GM12878 (cell line): ENCODE results near the gene HHAT. TPM values are rescaled to one million over a fixed set of nuclear protein-coding genes. Genes with fewer than 3 reads are reported as not detected.

Source experiments
- EP300 ChIP-seq, 2 experiments: fragments of 150-350 bp in 1 of 2; IDR thresholded peaks; 2 replicates each; pipeline ENCODE4 v1.6.1; 2011 to 2012; ENCODE audit warnings: low read depth in 2 of 2, low read length in 2 of 2, borderline replicate concordance in 1 of 2, improper control_type of control experiment in 1 of 2, inconsistent platforms in 1 of 2; ENCODE audit not compliant: control insufficient read depth in 1 of 2
- ESRRA ChIP-seq: IDR thresholded peaks from 2 replicates; pipeline ENCODE4 v1.6.1; 2012; ENCODE audit warnings: mild to moderate bottlenecking, low read length, improper control_type of control experiment
- MYC ChIP-seq: IDR thresholded peaks from 2 replicates; pipeline ENCODE4 v1.6.1; 2011; ENCODE audit warnings: mild to moderate bottlenecking, low read length, moderate library complexity, inconsistent platforms; ENCODE audit not compliant: insufficient read depth, insufficient replicate concordance, insufficient read length, severe bottlenecking
- NBN ChIP-seq: fragments of 450-650 bp; IDR thresholded peaks from 2 replicates; pipeline ENCODE4 v1.6.1; 2016
- NFXL1 ChIP-seq: fragments of 450-650 bp; IDR thresholded peaks from 2 replicates; pipeline ENCODE4 v1.6.1; 2017; ENCODE audit warnings: antibody characterized with exemption, mild to moderate bottlenecking, borderline replicate concordance
- POLR2AphosphoS5 ChIP-seq: IDR thresholded peaks from 2 replicates; pipeline ENCODE4 v1.6.1; 2011; ENCODE audit warnings: mild to moderate bottlenecking, low read length, inconsistent platforms
- SRF ChIP-seq, 2 experiments: IDR thresholded peaks; 2 replicates each; pipeline ENCODE4 v1.6.1; 2011; ENCODE audit warnings: low read depth in 2 of 2, low read length in 2 of 2, mild to moderate bottlenecking in 1 of 2, moderate library complexity in 1 of 2
- TBL1XR1 ChIP-seq: IDR thresholded peaks from 2 replicates; pipeline ENCODE4 v1.6.1; 2012; ENCODE audit warnings: low read depth, low read length, improper control_type of control experiment
- polyA plus RNA-seq, 11 experiments: library from polyadenylated mRNA; depleted of rRNA in 4 of 11; unstranded in 6 of 11; stranded (reverse) in 5 of 11; fragments of >200 nt; fragmentation: Nextera tagmentation in 4 of 11; fragmentation: Illumina TruSeq in 1 of 11; extraction: Ambion mirVana in 4 of 11; extraction: Trizol in 1 of 11; gene quantifications; 1 replicate in 1 of 11; 2 replicates in 10 of 11; pipeline versions ENCODE4 v1.2.1 to v1.2.3, GENCODE V29; 2011 to 2016; ENCODE audit warnings: inconsistent platforms in 2 of 11, missing spikeins in 2 of 11, low read depth in 1 of 11
- total RNA-seq, 4 experiments: library from RNA; depleted of rRNA in 3 of 4; stranded (reverse); fragments of >200 nt in 3 of 4; fragmentation: Illumina TruSeq in 1 of 4; extraction: Trizol in 1 of 4; gene quantifications; 2 replicates each; pipeline versions ENCODE4 v1.2.1 to v1.2.3, GENCODE V29; 2013 to 2021
- TF ChIP-seq, protein P1 (sequence below): fragments of 450-650 bp; IDR thresholded peaks from 2 replicates; pipeline ENCODE4 v1.6.1; 2017; ENCODE audit warnings: mild to moderate bottlenecking, moderate library complexity
- TF ChIP-seq, protein P2 (sequence below): IDR thresholded peaks from 2 replicates; pipeline ENCODE4 v1.6.1; 2012; ENCODE audit warnings: low read depth, low read length, improper control_type of control experiment
- TF ChIP-seq, protein P3 (sequence below): fragments of 450-650 bp; IDR thresholded peaks from 2 replicates; pipeline ENCODE4 v1.6.1; 2017; ENCODE audit warnings: low read depth, mild to moderate bottlenecking, moderate library complexity
- TF ChIP-seq, protein P4 (sequence below): IDR thresholded peaks from 2 replicates; pipeline ENCODE4 v1.6.1; 2012; ENCODE audit warnings: improper control_type of control experiment, low read depth, low read length; ENCODE audit not compliant: insufficient replicate concordance

Gene HHAT
- total and polyA plus RNA-seq, 10 of the 15 experiments (the other 5 are each of a cell fraction or from before 2014, with no cell fraction given) = 1.2 to 37.6 (median 2.6) TPM

DNA sequence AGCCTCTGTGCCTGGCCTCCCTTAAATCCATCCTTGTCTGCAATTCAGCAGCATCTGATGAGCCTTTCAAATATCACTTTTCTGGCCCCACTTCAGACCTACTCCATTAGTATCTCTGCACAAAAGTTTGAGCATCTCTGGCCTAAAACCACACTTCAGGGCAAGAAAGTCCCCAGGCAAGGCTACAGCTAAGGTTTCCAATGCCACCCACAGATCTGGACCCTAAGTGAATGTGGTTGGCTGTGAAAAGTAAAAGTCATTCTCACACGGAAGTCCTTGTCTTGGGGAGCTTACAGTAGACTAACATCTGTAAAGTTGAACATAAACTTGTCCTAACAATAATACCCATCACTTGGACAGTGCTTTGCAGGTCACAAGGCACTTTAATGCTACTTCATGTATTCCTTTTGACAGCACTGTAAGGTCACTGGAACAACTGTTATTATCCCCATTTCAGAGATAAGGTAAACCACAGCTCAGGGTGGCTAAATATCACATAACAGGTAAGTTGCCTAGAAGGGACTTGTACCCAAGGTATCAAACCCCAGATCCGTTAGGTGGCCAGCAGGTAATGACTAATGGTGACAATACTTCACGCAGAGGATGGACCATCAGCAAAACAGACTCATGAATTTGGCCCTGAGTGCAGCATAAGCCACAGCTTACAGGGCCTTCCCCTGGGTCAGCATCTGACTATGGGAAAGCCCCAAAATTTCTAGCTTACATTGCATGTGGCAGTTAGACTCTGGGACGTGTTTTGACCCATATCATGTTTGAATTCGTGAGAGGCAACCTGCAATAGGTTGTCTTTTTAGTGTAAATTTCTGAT is 356.0 kb downstream of the HHAT start (continued):
- TF ChIP-seq, protein P1, sequence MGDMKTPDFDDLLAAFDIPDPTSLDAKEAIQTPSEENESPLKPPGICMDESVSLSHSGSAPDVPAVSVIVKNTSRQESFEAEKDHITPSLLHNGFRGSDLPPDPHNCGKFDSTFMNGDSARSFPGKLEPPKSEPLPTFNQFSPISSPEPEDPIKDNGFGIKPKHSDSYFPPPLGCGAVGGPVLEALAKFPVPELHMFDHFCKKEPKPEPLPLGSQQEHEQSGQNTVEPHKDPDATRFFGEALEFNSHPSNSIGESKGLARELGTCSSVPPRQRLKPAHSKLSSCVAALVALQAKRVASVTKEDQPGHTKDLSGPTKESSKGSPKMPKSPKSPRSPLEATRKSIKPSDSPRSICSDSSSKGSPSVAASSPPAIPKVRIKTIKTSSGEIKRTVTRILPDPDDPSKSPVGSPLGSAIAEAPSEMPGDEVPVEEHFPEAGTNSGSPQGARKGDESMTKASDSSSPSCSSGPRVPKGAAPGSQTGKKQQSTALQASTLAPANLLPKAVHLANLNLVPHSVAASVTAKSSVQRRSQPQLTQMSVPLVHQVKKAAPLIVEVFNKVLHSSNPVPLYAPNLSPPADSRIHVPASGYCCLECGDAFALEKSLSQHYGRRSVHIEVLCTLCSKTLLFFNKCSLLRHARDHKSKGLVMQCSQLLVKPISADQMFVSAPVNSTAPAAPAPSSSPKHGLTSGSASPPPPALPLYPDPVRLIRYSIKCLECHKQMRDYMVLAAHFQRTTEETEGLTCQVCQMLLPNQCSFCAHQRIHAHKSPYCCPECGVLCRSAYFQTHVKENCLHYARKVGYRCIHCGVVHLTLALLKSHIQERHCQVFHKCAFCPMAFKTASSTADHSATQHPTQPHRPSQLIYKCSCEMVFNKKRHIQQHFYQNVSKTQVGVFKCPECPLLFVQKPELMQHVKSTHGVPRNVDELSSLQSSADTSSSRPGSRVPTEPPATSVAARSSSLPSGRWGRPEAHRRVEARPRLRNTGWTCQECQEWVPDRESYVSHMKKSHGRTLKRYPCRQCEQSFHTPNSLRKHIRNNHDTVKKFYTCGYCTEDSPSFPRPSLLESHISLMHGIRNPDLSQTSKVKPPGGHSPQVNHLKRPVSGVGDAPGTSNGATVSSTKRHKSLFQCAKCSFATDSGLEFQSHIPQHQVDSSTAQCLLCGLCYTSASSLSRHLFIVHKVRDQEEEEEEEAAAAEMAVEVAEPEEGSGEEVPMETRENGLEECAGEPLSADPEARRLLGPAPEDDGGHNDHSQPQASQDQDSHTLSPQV = no peak
- TF ChIP-seq TBL1XR1 = no peak
- TF ChIP-seq EP300 (IDR thresholded peaks at IDR 0.05; ENCODE audit: borderline replicate concordance in 1 of 2, control insufficient read depth in 1 of 2, low read depth in 2 of 2, low read length in 2 of 2) = no peak
- TF ChIP-seq, protein P2, sequence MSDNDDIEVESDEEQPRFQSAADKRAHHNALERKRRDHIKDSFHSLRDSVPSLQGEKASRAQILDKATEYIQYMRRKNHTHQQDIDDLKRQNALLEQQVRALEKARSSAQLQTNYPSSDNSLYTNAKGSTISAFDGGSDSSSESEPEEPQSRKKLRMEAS = no peak
- no peak for TF ChIP-seq ESRRA
- TF ChIP-seq, protein P3, sequence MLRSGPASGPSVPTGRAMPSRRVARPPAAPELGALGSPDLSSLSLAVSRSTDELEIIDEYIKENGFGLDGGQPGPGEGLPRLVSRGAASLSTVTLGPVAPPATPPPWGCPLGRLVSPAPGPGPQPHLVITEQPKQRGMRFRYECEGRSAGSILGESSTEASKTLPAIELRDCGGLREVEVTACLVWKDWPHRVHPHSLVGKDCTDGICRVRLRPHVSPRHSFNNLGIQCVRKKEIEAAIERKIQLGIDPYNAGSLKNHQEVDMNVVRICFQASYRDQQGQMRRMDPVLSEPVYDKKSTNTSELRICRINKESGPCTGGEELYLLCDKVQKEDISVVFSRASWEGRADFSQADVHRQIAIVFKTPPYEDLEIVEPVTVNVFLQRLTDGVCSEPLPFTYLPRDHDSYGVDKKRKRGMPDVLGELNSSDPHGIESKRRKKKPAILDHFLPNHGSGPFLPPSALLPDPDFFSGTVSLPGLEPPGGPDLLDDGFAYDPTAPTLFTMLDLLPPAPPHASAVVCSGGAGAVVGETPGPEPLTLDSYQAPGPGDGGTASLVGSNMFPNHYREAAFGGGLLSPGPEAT = peak; percentile 60; the same call in 1 of the 2 replicates
- TF ChIP-seq SRF (IDR thresholded peaks at IDR 0.05; ENCODE audit: low read depth in 2 of 2, low read length in 2 of 2) = no peak
- TF ChIP-seq, protein P4, sequence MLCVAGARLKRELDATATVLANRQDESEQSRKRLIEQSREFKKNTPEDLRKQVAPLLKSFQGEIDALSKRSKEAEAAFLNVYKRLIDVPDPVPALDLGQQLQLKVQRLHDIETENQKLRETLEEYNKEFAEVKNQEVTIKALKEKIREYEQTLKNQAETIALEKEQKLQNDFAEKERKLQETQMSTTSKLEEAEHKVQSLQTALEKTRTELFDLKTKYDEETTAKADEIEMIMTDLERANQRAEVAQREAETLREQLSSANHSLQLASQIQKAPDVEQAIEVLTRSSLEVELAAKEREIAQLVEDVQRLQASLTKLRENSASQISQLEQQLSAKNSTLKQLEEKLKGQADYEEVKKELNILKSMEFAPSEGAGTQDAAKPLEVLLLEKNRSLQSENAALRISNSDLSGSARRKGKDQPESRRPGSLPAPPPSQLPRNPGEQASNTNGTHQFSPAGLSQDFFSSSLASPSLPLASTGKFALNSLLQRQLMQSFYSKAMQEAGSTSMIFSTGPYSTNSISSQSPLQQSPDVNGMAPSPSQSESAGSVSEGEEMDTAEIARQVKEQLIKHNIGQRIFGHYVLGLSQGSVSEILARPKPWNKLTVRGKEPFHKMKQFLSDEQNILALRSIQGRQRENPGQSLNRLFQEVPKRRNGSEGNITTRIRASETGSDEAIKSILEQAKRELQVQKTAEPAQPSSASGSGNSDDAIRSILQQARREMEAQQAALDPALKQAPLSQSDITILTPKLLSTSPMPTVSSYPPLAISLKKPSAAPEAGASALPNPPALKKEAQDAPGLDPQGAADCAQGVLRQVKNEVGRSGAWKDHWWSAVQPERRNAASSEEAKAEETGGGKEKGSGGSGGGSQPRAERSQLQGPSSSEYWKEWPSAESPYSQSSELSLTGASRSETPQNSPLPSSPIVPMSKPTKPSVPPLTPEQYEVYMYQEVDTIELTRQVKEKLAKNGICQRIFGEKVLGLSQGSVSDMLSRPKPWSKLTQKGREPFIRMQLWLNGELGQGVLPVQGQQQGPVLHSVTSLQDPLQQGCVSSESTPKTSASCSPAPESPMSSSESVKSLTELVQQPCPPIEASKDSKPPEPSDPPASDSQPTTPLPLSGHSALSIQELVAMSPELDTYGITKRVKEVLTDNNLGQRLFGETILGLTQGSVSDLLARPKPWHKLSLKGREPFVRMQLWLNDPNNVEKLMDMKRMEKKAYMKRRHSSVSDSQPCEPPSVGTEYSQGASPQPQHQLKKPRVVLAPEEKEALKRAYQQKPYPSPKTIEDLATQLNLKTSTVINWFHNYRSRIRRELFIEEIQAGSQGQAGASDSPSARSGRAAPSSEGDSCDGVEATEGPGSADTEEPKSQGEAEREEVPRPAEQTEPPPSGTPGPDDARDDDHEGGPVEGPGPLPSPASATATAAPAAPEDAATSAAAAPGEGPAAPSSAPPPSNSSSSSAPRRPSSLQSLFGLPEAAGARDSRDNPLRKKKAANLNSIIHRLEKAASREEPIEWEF = no peak
- TF ChIP-seq MYC = no peak
- peak; percentile 57; the same call in 1 of the 2 replicates for TF ChIP-seq NBN
- TF ChIP-seq POLR2AphosphoS5 = no peak
- TF ChIP-seq NFXL1 = no peak
